ENCODE measurements around the gene DOK1. TPM values are rescaled to one million over a fixed set of nuclear protein-coding genes. Genes with fewer than 3 reads are reported as not detected.

Gene DOK1
- total RNA-seq, 2 experiments from 2014 or later, result 45.2 to 46.8 TPM

DNA sequence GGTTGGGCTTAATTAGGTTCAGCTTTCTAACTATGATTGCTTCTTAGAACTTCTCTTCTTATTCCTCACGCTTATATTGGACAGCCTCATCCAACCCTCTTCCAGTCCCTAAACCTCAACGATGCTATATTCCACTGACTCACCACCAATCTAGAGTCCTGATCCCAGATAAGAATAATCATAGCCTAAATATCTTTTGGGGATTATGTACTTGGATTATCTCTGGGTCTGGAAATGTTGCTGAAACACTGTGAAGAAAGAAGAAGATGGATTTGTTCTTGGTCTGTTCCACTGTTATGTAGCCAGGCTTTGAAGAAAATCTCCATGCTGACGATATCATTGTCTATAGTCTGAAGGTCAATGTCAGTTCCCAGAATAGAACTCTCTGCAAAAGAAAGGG lies 26.9 kb downstream of the DOK1 start:
- Mint-ChIP-seq H3K4me3 (no peak overlapping the region), H3K27me3 (no peaks in the 10 kb centered on the region), H3K9me3 (no peaks in the 10 kb centered on the region), H3K27ac (no peak overlapping the region), H3K36me3 (ENCODE audit: low read depth) (no peaks in the 10 kb centered on the region), H3K4me1 (peaks cover 54% of the 10 kb centered on the region)
- CTCF ChIA-PET, result interaction anchor here (2.1 kb wide), 1 partner anchor 49 kb away, joined by 5 read pairs; no protein-coding TSS in a partner anchor
- no peak for DNase-seq
- POLR2A ChIA-PET, result interaction anchor here (1.3 kb wide), 1 partner anchor 7 kb away, joined by 4 read pairs; no protein-coding TSS in a partner anchor

DNA sequence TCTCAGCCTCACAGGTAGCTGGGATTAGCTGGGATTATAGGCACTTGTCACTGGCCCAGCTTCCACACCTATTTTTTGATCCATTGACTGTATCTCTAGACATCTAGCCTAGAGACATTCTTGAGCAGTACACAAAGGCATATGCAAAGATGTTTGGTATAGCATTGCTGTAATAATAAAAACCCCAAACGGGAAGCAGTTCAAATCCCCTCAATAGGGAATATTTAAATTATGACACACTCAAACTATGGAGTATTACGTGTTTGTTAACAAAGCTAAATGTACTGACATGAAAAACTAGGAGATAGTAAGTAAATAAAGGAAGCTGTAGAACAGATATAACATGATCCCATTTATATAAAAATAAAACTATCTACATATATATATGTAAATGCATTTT lies 27.7 kb downstream of the DOK1 start:
- H3K36me3 Mint-ChIP-seq (ENCODE audit: low read depth), result no peaks in the 10 kb centered on the region
- H3K4me3 Mint-ChIP-seq, result no peak overlapping the region
- DNase-seq, result no peak
- no peaks in the 10 kb centered on the region for H3K9me3 Mint-ChIP-seq
- no peak overlapping the region for H3K27ac Mint-ChIP-seq
- peaks cover 47% of the 10 kb centered on the region for H3K4me1 Mint-ChIP-seq
- CTCF ChIA-PET, result interaction anchor here (1.4 to 2.1 kb wide), 2 partner anchors 9 to 50 kb away, joined by 4 to 5 read pairs; no protein-coding TSS in a partner anchor
- H3K27me3 Mint-ChIP-seq, result no peaks in the 10 kb centered on the region
- POLR2A ChIA-PET, result interaction anchor here (1.3 to 7.4 kb wide), 2 partner anchors 8 to 51 kb away, joined by 4 to 46 read pairs; partner anchors contain the start of genes AUP1 and HTRA2

DNA sequence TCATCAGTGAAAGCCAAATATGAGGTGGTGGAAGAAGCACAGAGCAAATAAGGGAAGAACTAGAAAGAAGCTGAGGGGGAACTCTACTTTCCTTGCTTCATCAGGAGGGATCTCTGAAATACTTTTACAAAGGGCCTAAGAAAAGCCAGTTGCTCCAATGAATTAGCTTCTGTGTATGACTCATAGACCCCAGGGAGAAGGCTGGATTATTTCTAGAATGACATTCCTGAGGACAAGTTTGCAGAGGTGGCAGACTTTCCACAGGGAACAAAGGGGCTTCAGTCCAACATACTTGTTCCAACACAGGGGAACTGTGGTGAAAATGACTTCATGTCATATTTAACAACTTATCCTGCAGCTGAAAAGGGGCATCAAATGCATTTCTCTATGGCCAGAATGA lies 29.0 kb downstream of the DOK1 start:
- ChIA-PET CTCF (interaction anchor here (1.2 to 7.3 kb wide), 5 partner anchors 8 to 101 kb away, joined by 3 to 65 read pairs (median 5); partner anchors contain the start of gene CCDC142), POLR2A (interaction anchor here (0.8 to 7.4 kb wide), 7 partner anchors 9 to 101 kb away, joined by 3 to 46 read pairs (median 5); partner anchors contain the start of genes AUP1, CCDC142, HTRA2 and LOXL3)
- H3K4me3 Mint-ChIP-seq, result no peak overlapping the region
- H3K27me3 Mint-ChIP-seq, result no peaks in the 10 kb centered on the region
- H3K36me3 Mint-ChIP-seq (ENCODE audit: low read depth), result no peaks in the 10 kb centered on the region
- peak overlapping the region; percentile 78 for H3K27ac Mint-ChIP-seq
- H3K4me1 Mint-ChIP-seq, result peaks cover 41% of the 10 kb centered on the region
- no peaks in the 10 kb centered on the region for H3K9me3 Mint-ChIP-seq
- DNase-seq, result no peak

DNA sequence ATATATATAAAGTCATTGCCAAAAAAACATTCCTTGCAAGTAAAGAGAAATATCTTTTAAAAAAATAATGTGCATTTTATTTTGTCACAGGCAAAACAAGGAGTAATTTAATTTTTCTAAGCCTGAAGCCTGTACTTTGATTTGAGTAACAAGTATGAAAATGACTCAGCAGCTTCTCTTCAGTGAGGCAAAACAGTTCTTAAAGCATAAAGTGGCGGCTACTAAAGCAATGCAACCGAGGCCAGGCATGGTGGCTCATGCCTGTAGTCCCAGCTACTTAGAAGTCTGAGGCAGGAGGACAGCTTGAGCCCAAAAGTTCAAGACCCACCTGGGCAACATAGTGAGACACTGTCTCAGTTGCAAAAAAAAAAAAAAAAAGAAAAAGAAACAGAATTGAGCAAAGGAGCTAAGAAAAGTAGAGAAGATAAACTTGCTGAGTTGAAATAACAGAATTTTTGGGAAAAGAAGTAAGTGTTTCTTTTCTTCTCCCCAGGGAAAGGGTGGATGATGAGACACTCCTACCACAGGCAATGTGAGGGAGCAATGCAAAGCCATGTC lies 29.6 kb downstream of the DOK1 start:
- peaks cover 4% of the 10 kb centered on the region for H3K27me3 Mint-ChIP-seq
- H3K36me3 Mint-ChIP-seq (ENCODE audit: low read depth), result no peaks in the 10 kb centered on the region
- peak overlapping the region; percentile 78 for H3K27ac Mint-ChIP-seq
- DNase-seq, result peak; percentile 36
- no peaks in the 10 kb centered on the region for H3K9me3 Mint-ChIP-seq
- H3K4me1 Mint-ChIP-seq, result peaks cover 36% of the 10 kb centered on the region
- ChIA-PET CTCF (interaction anchor here (0.6 to 7.8 kb wide), 9 partner anchors 9 to 126 kb away, joined by 3 to 109 read pairs (median 34); partner anchors contain the start of genes AUP1, CCDC142, HTRA2 and TTC31), POLR2A (interaction anchor here (0.8 to 7.4 kb wide), 11 partner anchors 9 to 116 kb away, joined by 3 to 46 read pairs (median 5); partner anchors contain the start of genes AUP1, CCDC142, HTRA2 and LOXL3)
- H3K4me3 Mint-ChIP-seq, result no peak overlapping the region

DNA sequence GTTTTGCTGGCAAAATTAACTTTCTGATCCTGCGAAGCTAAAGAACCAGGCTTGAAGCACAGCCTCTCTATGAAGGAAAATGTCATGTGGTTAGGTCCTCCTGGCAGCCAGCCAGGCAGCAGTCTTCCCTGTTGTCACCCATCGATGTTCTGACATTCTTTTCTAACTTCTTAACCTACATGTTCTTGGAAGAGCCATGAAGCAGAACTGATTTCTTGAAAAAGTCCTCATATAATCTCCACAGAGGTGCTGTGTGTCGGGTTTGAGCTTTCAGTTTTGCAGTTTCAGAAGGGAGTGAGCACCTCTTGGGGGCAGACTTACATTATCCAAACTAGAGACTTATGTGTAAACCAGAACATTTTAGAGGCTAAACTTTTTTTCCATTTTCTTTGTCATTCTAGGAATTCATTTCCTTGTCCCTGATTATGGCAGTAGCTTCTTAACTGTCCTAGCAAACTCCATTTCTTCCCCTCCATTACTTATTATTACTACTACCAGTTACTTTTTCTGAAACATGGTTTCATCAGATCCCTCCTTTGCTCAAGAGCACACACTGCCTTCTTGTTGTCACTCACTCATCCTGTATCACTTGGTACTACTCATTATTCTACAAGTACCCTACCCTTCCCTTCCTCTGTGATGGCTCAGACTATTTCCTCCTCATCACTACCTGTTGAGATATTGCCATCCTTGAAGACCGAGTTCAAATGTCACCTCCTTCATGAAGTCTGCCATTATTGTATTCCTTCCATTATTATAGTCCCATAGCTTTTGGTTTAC lies 31.1 kb downstream of the DOK1 start:
- CTCF ChIA-PET, result interaction anchor here (0.8 to 7.8 kb wide), 26 partner anchors 8 to 436 kb away, joined by 3 to 109 read pairs (median 4); partner anchors contain the start of genes AUP1, C2orf81, CCDC142 and HTRA2
- no peaks in the 10 kb centered on the region for H3K36me3 Mint-ChIP-seq (ENCODE audit: low read depth)

DNA sequence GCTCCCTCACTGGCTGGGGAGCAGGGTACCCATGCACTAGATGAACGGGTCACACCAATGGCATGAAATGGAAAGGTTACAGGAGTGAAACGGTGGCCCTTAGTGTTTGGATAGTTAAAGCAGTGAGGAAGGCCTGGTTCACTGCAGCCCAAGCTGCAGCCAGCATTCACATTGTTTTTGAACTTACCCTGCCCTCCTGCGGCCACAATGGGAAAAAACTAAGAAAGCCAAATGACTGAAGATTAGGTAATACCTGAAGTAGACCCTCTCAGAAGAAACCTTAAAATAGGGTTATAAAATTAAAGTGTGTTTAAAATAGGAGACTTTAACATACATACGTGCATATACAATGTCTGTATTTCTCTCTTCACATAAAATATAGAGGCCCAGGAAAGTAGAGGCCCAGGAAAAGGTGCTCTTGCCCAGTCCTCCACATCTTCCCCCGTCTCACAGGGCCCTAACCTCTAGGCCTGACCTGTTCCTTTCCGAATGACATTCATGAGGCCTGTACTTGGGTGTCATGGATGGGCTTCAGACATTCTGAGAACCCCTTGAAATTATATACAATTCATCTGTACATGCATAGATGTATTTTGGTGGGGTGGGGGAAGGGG lies 33.3 kb downstream of the DOK1 start:
- Mint-ChIP-seq H3K4me1 (peaks cover 36% of the 10 kb centered on the region), H3K27ac (no peak overlapping the region), H3K9me3 (no peaks in the 10 kb centered on the region), H3K27me3 (peaks cover 13% of the 10 kb centered on the region), H3K4me3 (no peak overlapping the region), H3K36me3 (ENCODE audit: low read depth) (no peaks in the 10 kb centered on the region)
- peak; percentile 73 for DNase-seq
- CTCF ChIA-PET, result interaction anchor here (0.6 to 7.8 kb wide), 30 partner anchors 8 to 388 kb away, joined by 3 to 109 read pairs (median 6); partner anchors contain the start of genes AUP1, CCDC142, HTRA2 and INO80B
- POLR2A ChIA-PET, result interaction anchor here (1.2 to 7.4 kb wide), 7 partner anchors 13 to 166 kb away, joined by 3 to 46 read pairs (median 4); partner anchors contain the start of genes AUP1, C2orf81, CCDC142 and DOK1

More for the DNA sequence above, 31.1 kb downstream of the DOK1 start:
- Mint-ChIP-seq H3K4me1 (peaks cover 36% of the 10 kb centered on the region), H3K27me3 (peaks cover 5% of the 10 kb centered on the region), H3K9me3 (no peaks in the 10 kb centered on the region), H3K4me3 (peak overlapping the region; percentile 43), H3K27ac (peak overlapping the region; percentile 81)
- POLR2A ChIA-PET, result interaction anchor here (0.7 to 7.4 kb wide), 19 partner anchors 9 to 194 kb away, joined by 3 to 46 read pairs (median 4); partner anchors contain the start of genes AUP1, CCDC142, DQX1 and HTRA2
- peak; percentile 32 for DNase-seq

DNA sequence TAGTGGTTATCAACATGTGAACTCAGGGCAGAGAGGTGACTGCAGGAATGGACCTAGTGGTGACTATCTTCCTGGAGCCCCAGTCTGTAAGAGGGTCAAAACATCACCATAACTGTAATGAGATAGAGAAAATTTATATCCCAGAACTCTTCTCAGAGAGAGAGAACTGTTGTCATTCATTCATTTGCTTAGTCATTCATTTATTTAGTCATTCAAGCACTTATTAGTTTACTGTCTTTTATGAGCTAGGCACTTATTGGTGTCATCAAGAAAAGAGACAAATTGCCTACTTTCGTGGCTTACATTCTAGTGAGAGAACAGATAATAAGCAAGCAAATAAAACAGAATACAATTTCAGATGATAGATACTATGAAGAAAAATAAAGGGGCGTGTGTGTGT lies 34.1 kb downstream of the DOK1 start:
- POLR2A ChIA-PET, result interaction anchor here (1.1 to 7.4 kb wide), 8 partner anchors 9 to 167 kb away, joined by 3 to 46 read pairs (median 4); partner anchors contain the start of genes AUP1, C2orf81, CCDC142 and DOK1
- CTCF ChIA-PET, result interaction anchor here (0.7 to 7.8 kb wide), 19 partner anchors 9 to 339 kb away, joined by 3 to 109 read pairs (median 6); partner anchors contain the start of genes AUP1, CCDC142, HTRA2 and MRPL53
- H3K4me3 Mint-ChIP-seq, result no peak overlapping the region
- no peaks in the 10 kb centered on the region for H3K36me3 Mint-ChIP-seq (ENCODE audit: low read depth)
- no peak overlapping the region for H3K27ac Mint-ChIP-seq
- H3K4me1 Mint-ChIP-seq, result peaks cover 30% of the 10 kb centered on the region
- no peaks in the 10 kb centered on the region for H3K9me3 Mint-ChIP-seq
- H3K27me3 Mint-ChIP-seq, result peaks cover 20% of the 10 kb centered on the region
- DNase-seq, result no peak

DNA sequence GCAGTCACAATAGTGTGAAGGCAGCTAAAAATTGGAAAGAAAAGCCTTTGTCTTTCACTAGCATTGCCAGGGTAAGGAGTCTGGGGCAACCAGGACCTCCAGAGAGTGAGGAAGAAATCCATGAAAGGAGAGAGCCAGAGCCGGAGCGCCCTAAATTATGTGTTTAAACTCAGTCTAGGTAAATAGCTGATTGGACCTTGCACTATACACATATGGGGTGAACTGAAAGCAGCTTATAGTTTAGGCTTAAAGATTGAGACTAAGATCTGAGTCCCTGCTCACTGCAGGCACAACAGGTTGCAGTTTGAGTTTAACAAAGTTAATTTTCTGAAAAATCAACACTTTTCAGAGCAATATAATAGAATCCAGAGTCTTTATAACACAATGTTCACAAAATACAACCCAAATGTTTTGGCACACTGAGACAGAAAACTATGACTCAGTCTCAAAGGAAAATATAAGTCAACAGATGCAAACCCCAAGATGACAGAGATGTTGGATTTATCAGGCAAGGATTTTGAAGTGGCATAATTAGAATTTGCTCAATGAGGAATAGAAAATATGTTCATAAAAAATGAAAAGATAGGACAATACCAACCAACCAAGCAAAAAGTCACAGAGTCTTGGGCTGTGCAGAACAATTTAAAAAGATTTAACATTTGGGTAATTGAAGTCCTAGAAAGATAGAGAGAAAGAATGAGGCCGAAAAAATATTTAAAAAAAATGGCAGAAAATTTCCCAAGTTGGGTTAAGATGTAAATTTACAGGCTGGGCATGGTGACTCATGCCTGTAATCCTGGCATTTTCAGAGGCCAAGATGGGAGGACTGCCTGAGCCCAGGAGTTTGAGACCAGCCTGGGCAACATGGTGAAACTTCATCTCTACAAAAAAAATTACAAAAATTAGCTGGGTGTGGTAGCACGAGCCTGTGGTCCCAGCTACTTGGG lies 39.6 kb downstream of the DOK1 start:
- H3K9me3 Mint-ChIP-seq, result no peaks in the 10 kb centered on the region
- ChIA-PET POLR2A (interaction anchor here (1.3 to 1.5 kb wide), 2 partner anchors 15 to 129 kb away, joined by 3 to 4 read pairs; partner anchors contain the start of gene MOGS), CTCF (interaction anchor here (1.2 kb wide), 1 partner anchor 9 kb away, joined by 3 read pairs; no protein-coding TSS in a partner anchor)
- H3K27ac Mint-ChIP-seq, result no peak overlapping the region
- no peak for DNase-seq
- H3K4me1 Mint-ChIP-seq, result no peaks in the 10 kb centered on the region
- peaks cover 32% of the 10 kb centered on the region for H3K27me3 Mint-ChIP-seq
- no peak overlapping the region for H3K4me3 Mint-ChIP-seq
- no peaks in the 10 kb centered on the region for H3K36me3 Mint-ChIP-seq (ENCODE audit: low read depth)

DNA sequence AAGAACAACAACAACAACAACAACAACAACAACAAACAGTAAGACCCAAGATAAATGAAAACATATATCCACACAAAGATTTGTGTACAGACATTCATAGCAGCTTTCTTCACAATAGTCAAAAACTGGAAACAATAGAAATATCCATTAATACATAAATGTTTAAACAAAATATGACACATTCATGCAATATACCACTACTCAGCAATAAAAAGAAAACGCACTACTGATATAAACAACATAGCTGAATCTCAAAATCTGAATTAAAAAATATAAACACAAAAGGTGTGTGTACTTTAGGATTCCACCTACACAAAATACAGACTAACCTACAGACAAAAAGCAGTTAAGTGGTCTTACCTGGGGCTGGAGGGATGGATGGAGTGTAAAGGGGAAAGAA lies 42.1 kb downstream of the DOK1 start:
- no peak for DNase-seq
- H3K27me3 Mint-ChIP-seq, result peaks cover 33% of the 10 kb centered on the region
- H3K4me1 Mint-ChIP-seq, result no peaks in the 10 kb centered on the region
- H3K9me3 Mint-ChIP-seq, result no peaks in the 10 kb centered on the region
- no peaks in the 10 kb centered on the region for H3K36me3 Mint-ChIP-seq (ENCODE audit: low read depth)
- POLR2A ChIA-PET, result no interaction called here
- CTCF ChIA-PET, result no interaction called here
- no peak overlapping the region for H3K4me3 Mint-ChIP-seq
- H3K27ac Mint-ChIP-seq, result no peak overlapping the region

DNA sequence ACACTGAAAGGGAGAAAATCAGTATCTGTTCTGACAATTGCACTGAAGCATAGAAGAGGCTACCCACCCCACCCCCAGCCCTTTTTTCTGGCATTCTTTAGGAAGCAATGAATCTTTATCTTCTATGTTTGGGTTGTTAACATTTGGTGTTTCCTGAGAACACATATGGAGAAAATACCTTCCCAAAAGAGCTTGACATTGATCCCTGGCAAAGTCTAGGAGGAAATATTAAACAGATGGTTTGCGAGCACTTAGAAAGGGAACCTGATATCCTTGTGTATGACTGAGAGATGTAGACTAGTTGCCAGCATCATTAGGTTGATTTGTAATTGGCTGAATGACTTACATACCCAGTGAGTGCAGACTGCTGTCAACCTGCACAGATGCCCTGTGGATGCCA lies 42.9 kb downstream of the DOK1 start:
- Mint-ChIP-seq H3K27ac (no peak overlapping the region), H3K27me3 (peaks cover 33% of the 10 kb centered on the region), H3K36me3 (ENCODE audit: low read depth) (no peaks in the 10 kb centered on the region), H3K4me3 (no peak overlapping the region), H3K4me1 (peaks cover 2% of the 10 kb centered on the region), H3K9me3 (no peaks in the 10 kb centered on the region)
- ChIA-PET POLR2A (no interaction called here), CTCF (interaction anchor here (2.3 kb wide), 1 partner anchor 10 kb away, joined by 17 read pairs; no protein-coding TSS in a partner anchor)
- DNase-seq, result no peak

DNA sequence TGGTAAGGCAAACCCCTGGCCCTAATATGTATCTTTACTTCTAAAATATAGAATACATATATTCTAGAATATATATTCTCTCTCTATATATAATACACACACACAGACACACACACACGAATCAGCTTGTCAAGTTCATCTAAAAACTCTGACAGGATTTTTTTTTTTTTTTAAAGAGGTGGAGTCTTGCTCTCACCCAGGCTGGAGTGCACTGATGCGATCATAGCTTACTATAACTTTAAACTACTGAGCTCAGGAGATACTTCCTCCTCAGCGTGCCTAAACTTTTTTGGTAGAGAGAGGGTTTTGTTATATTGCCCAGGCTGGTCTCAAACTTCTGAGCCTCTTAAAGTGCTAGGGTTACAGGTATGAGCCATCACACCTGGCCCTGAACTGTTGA lies 45.2 kb downstream of the DOK1 start:
- no peak for DNase-seq
- CTCF ChIA-PET, result interaction anchor here (1.0 to 2.3 kb wide), 2 partner anchors 12 to 14 kb away, joined by 3 to 17 read pairs; no protein-coding TSS in a partner anchor
- POLR2A ChIA-PET, result no interaction called here
- Mint-ChIP-seq H3K9me3 (no peaks in the 10 kb centered on the region), H3K4me1 (peaks cover 24% of the 10 kb centered on the region), H3K27ac (no peak overlapping the region), H3K27me3 (peaks cover 28% of the 10 kb centered on the region), H3K36me3 (ENCODE audit: low read depth) (peaks cover 2% of the 10 kb centered on the region), H3K4me3 (no peak overlapping the region)

All from activated CD4-positive, alpha-beta memory T cell treated with anti-CD3 and anti-CD28 coated beads, Interleukin-2, amount 10 ng/mL, durations not matched to agents 7 days and 5 days (primary cell).